Heart left ventricle (tissue), 13 donors: ENCODE measurements around the gene UBL5.

Source experiments
- POLR2A ChIP-seq, 2 donors: fragments of 450-650 bp; IDR thresholded peaks; one replicate each; pipeline ENCODE4 v1.6.1; 2017; ENCODE audit warnings: antibody characterized with exemption in 2 of 2, mild to moderate bottlenecking in 2 of 2, moderate library complexity in 2 of 2
- TF ChIP-seq, protein P1 (sequence below), 12 donors: fragments of 200-600 bp; sonication (generic) in 4 of 12; IDR thresholded peaks; one replicate each; pipeline versions ENCODE4 v1.5.0 to v1.8.0; 2018 to 2022; ENCODE audit warnings: antibody characterized with exemption in 12 of 12, mild to moderate bottlenecking in 5 of 12
- donor health status: ischemic (EF 13 %, LVEDD 7.1; RV severe dilation, severe dysfunction).
- donor health status: DM: no; HTN: yes; CAD: no.
- donor health status: DM: no; HTN: no; CAD: no.
- donor health status: ischemic (EF 25% LVEDD 6.9; RV normal size, moderate dysfunction).
- donor health status: ischemic (EF 25% LVEDD 5.7; RV mildly dilated, moderate dysfunction).
- donor health status: ischemic (EF 35%, LVEDD 5.7; RV mildly dilated, moderate dysfunction).
- donor health status: nonischemic (EF 11% LVEDD 7.7; RV severe dilation, severe dysfunction).
- donor health status: DM: yes; HTN: yes; CAD: no.
- donor health status: PGD.
- donor health status: ischemic (EF 29% LVEDD 5.4; RV normal size, mild dysfunction).
- donor health status: nonischemic (EF 23%, LVEDD 6.1; RV moderate dilation, normal function).

DNA sequence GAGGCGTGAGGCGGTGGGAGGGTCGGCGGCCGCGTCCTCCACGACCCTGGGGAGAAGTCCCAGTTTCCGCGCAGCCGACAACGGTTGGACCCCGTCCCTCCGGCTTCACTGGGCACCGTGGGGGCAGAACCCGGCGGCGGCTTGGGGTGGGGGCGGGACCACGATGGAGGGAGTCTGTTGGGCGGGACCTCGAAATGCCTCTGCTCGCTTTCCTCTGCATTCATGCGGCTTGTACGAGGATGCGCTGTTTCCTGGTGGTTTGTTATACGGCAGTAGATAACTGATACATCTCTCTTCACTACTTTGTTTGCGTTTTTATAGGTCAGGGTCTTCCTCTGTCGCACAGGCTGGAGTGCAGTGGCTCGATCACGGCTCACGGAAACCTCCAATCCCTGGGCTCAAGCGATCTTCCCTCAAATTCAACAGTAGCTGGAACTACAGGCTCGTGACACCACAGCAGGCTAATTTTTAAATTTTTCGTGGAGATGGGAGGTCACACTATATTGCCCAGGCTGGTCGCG lies 34.6 kb upstream of the UBL5 start:
- TF ChIP-seq, protein P1, sequence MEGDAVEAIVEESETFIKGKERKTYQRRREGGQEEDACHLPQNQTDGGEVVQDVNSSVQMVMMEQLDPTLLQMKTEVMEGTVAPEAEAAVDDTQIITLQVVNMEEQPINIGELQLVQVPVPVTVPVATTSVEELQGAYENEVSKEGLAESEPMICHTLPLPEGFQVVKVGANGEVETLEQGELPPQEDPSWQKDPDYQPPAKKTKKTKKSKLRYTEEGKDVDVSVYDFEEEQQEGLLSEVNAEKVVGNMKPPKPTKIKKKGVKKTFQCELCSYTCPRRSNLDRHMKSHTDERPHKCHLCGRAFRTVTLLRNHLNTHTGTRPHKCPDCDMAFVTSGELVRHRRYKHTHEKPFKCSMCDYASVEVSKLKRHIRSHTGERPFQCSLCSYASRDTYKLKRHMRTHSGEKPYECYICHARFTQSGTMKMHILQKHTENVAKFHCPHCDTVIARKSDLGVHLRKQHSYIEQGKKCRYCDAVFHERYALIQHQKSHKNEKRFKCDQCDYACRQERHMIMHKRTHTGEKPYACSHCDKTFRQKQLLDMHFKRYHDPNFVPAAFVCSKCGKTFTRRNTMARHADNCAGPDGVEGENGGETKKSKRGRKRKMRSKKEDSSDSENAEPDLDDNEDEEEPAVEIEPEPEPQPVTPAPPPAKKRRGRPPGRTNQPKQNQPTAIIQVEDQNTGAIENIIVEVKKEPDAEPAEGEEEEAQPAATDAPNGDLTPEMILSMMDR (IDR thresholded peaks at IDR 0.05) = no peak
- TF ChIP-seq POLR2A (IDR thresholded peaks at IDR 0.05) = no peak
